GM12878 (cell line): ENCODE measurements around the gene PLET1. TPM values are rescaled to one million over a fixed set of nuclear protein-coding genes. Genes with fewer than 3 reads are reported as not detected.

Experiments
- ATAC-seq: fragments of 200-7000 bp; cut with Tn5 transposase; 3 replicates; pipeline ENCODE4 v1.9.1; 2020; ENCODE audit warnings: mild to moderate bottlenecking, moderate library complexity
- BruUV-seq: library from RNA; stranded (reverse); fragments of 400-500 nt; replicated peaks from 2 replicates; lab custom pipeline; 2021; lab: Mats Ljungman, UMichigan
- CTCF ChIA-PET: fragments of 300-600 bp; sonication (Branson Sonifier 250); formaldehyde crosslinking; extraction: SDS; loops from one replicate; lab custom pipeline; 2021; ENCODE audit warnings: inconsistent platforms; lab: Yijun Ruan, JAX
- POLR2A ChIA-PET: fragments of 350-600 bp; formaldehyde crosslinking; extraction: SDS; loops from one replicate; lab custom pipeline; 2021; ENCODE audit warnings: inconsistent platforms; lab: Charles Lee
- RAD21 ChIA-PET: fragments of 300-600 bp; sonication (Branson Sonifier 250); formaldehyde crosslinking; loops from one replicate; lab custom pipeline; 2023; ENCODE audit warnings: antibody characterized with exemption; ENCODE audit not compliant: unreplicated experiment; lab: Charles Lee
- SMC1A ChIA-PET: fragments of 300-600 bp; sonication (Branson Sonifier 250); formaldehyde crosslinking; loops from one replicate; lab custom pipeline; 2023; ENCODE audit not compliant: unreplicated experiment, uncharacterized antibody; lab: Charles Lee
- DNase-seq: peaks from one replicate; pipeline ENCODE4 v3.0.0-alpha.2; 2011; ENCODE audit warnings: low read depth, low spot score
- FAIRE-seq: peaks from 3 replicates; lab custom pipeline; 2011; peaks lifted over from hg19 to GRCh38; lab: Jason Lieb, UNC
- H2AFZ ChIP-seq: 2 replicates; pipeline ENCODE4 v1.6.0; 2011; ENCODE audit warnings: low read depth, low read length, control low read depth; ENCODE audit not compliant: control insufficient read depth
- H3K27ac ChIP-seq: 2 replicates; pipeline ENCODE4 v1.5.1; 2011; ENCODE audit warnings: control low read depth; ENCODE audit not compliant: control insufficient read depth, insufficient read depth
- H3K27me3 ChIP-seq, 2 experiments: replicated peaks in 1 of 2; 2 replicates each; pipeline versions ENCODE4 v1.6.0 to v1.6.1; 2011; ENCODE audit warnings: low read length in 1 of 2; ENCODE audit not compliant: control insufficient read depth in 2 of 2, insufficient read depth in 2 of 2
- H3K36me3 ChIP-seq, 2 experiments: 2 replicates each; pipeline ENCODE4 v1.5.1; 2011; ENCODE audit warnings: low read length in 1 of 2; ENCODE audit not compliant: control insufficient read depth in 2 of 2, insufficient read depth in 2 of 2
- H3K4me1 ChIP-seq: 2 replicates; pipeline ENCODE4 v1.6.1; 2011; ENCODE audit warnings: mild to moderate bottlenecking, low read length, moderate library complexity, mixed read lengths; ENCODE audit not compliant: control insufficient read depth, insufficient read depth
- H3K4me2 ChIP-seq: 2 replicates; pipeline ENCODE4 v1.6.0; 2011; ENCODE audit warnings: control low read depth; ENCODE audit not compliant: control insufficient read depth, insufficient read depth
- H3K4me3 ChIP-seq: fragments of 200-600 bp; sonication (generic); 2 replicates; pipeline ENCODE4 v1.5.1; 2016
- H3K79me2 ChIP-seq: 2 replicates; pipeline ENCODE4 v1.6.0; 2011; ENCODE audit warnings: low read length; ENCODE audit not compliant: control insufficient read depth, insufficient read depth
- H3K9ac ChIP-seq: 2 replicates; pipeline ENCODE4 v1.8.0; 2011; ENCODE audit warnings: low read length, control low read depth, mixed read lengths; ENCODE audit not compliant: control insufficient read depth, insufficient read depth
- H3K9me3 ChIP-seq: replicated peaks from 3 replicates; pipeline ENCODE4 v1.5.1; 2011; ENCODE audit warnings: mild to moderate bottlenecking, low read length; ENCODE audit not compliant: control insufficient read depth, insufficient read depth
- H4K20me1 ChIP-seq: 2 replicates; pipeline ENCODE4 v1.6.0; 2011; ENCODE audit not compliant: control insufficient read depth, insufficient read depth
- BCLAF1 ChIP-seq: fragments of 450-650 bp; IDR thresholded peaks from 2 replicates; pipeline ENCODE4 v1.6.1; 2017; ENCODE audit warnings: antibody characterized with exemption, mild to moderate bottlenecking, moderate library complexity
- RELA ChIP-seq: fragments of 450-650 bp; IDR thresholded peaks from 2 replicates; pipeline ENCODE4 v1.8.0; 2014; ENCODE audit warnings: borderline replicate concordance; ENCODE audit not compliant: partially characterized antibody
- SMC3 ChIP-seq: IDR thresholded peaks from 2 replicates; pipeline ENCODE4 v1.6.1; 2011; ENCODE audit warnings: low read length, improper control_type of control experiment, borderline replicate concordance
- STAT1 ChIP-seq: fragments of 450-650 bp; conservative IDR thresholded peaks from 2 replicates; pipeline ENCODE4 v1.6.1; 2014; ENCODE audit warnings: antibody characterized with exemption, mild to moderate bottlenecking
- USF1 ChIP-seq: IDR thresholded peaks from 2 replicates; pipeline ENCODE4 v1.6.1; 2011; ENCODE audit warnings: borderline replicate concordance, low read depth, mild to moderate bottlenecking, moderate library complexity, mixed read lengths, low read length; ENCODE audit not compliant: insufficient read depth; ENCODE audit errors: extremely low read length
- ZBTB33 ChIP-seq: fragments of 450-650 bp; IDR thresholded peaks from 2 replicates; pipeline ENCODE4 v1.6.1; 2017; ENCODE audit warnings: mild to moderate bottlenecking
- WGBS: methylation state at CpG from one replicate; pipeline ENCODE4 v1.1.6; 2016; ENCODE audit warnings: low lambda C conversion rate; ENCODE audit not compliant: insufficient replicate concordance, insufficient coverage; ENCODE audit errors: missing lambda C conversion rate; 5-methylcytosine and 5-hydroxymethylcytosine counted together
- in situ Hi-C: fragments of 300-500 bp; cut with MboI; formaldehyde crosslinking; loops from 9 replicates; pipeline ENCODE4 v1.14.3; 2018; ENCODE audit warnings: mixed read lengths
- intact Hi-C: fragments of 100-400 bp; cut with micrococcal nuclease; formaldehyde crosslinking; loops from one replicate; pipeline ENCODE4 v1.14.2; 2022; ENCODE audit not compliant: unreplicated experiment
- polyA plus RNA-seq, 11 experiments: library from polyadenylated mRNA; depleted of rRNA in 4 of 11; unstranded in 6 of 11; stranded (reverse) in 5 of 11; fragments of >200 nt; fragmentation: Nextera tagmentation in 4 of 11; fragmentation: Illumina TruSeq in 1 of 11; extraction: Ambion mirVana in 4 of 11; extraction: Trizol in 1 of 11; gene quantifications; 1 replicate in 1 of 11; 2 replicates in 10 of 11; pipeline versions ENCODE4 v1.2.1 to v1.2.3, GENCODE V29; 2011 to 2016; ENCODE audit warnings: inconsistent platforms in 2 of 11, missing spikeins in 2 of 11, low read depth in 1 of 11
- total RNA-seq, 4 experiments: library from RNA; depleted of rRNA in 3 of 4; stranded (reverse); fragments of >200 nt in 3 of 4; fragmentation: Illumina TruSeq in 1 of 4; extraction: Trizol in 1 of 4; gene quantifications; 2 replicates each; pipeline versions ENCODE4 v1.2.1 to v1.2.3, GENCODE V29; 2013 to 2021

The PLET1 gene
- total and polyA plus RNA-seq, 10 of the 15 experiments (the other 5 are each of a cell fraction or from before 2014, with no cell fraction given) = not detected

- intact Hi-C loops = no loop called here
- ChIA-PET CTCF (no interaction called here), SMC1A (no interaction called here), RAD21 (no interaction called here), POLR2A (no interaction called here)
- H3K4me3 ChIP-seq = no peak overlapping the region
- DNase-seq = no peak
- no peak overlapping the region for H2AFZ ChIP-seq
- peaks cover 4 to 10% of the 10 kb centered on the region in 2 experiments; a peak in 3 of 4 replicates for H3K36me3 ChIP-seq
- H3K79me2 ChIP-seq = no peaks in the 10 kb centered on the region
- H3K4me1 ChIP-seq = peaks cover 6% of the 10 kb centered on the region
- no peak for ATAC-seq
- BruUV-seq = no TSS peak
- in situ Hi-C loops = no loop called here
- no peaks in the 10 kb centered on the region for H3K27me3 ChIP-seq
- no peaks in the 10 kb centered on the region for H4K20me1 ChIP-seq
- no peak overlapping the region for H3K9ac ChIP-seq
- 99% methylated on average over 3 of the region's 3 CpGs for WGBS
- H3K27ac ChIP-seq = no peak overlapping the region
- no peak for FAIRE-seq
- no peaks in the 10 kb centered on the region for H3K9me3 ChIP-seq
- no peak for TF ChIP-seq STAT1
- no peak overlapping the region for H3K4me2 ChIP-seq
Observed at GRCh38 chr11:112238041-112238440, 22.6 kb downstream of the PLET1 start.

- FAIRE-seq (no peak), ATAC-seq (no peak), DNase-seq (no peak)
- Histone ChIP-seq H2AFZ (no peak overlapping the region), H3K79me2 (no peaks in the 10 kb centered on the region), H4K20me1 (no peaks in the 10 kb centered on the region), H3K27ac (no peak overlapping the region), H3K4me1 (peaks cover 6% of the 10 kb centered on the region), H3K4me3 (no peak overlapping the region), H3K36me3 (peaks cover 4 to 10% of the 10 kb centered on the region in 2 experiments; a peak in 3 of 4 replicates), H3K27me3 (no peaks in the 10 kb centered on the region), H3K9me3 (no peaks in the 10 kb centered on the region), H3K9ac (no peak overlapping the region), H3K4me2 (no peak overlapping the region)
- POLR2A ChIA-PET = no interaction called here
- RAD21 ChIA-PET = no interaction called here
- BruUV-seq = no TSS peak
- SMC1A ChIA-PET = interaction anchor here (1.2 to 1.3 kb wide), 2 partner anchors 10 to 42 kb away, joined by 6 to 8 read pairs; no protein-coding TSS in a partner anchor
- CTCF ChIA-PET = interaction anchor here (1.4 kb wide), 1 partner anchor 43 kb away, joined by 4 read pairs; no protein-coding TSS in a partner anchor
- WGBS = 94% methylated on average over 4 of the region's 4 CpGs
- in situ Hi-C loops = no loop called here
- intact Hi-C loops = no loop called here
- no peak for TF ChIP-seq USF1
- no peak for TF ChIP-seq SMC3
- TF ChIP-seq ZBTB33 = no peak
- no peak for TF ChIP-seq BCLAF1
- no peak for TF ChIP-seq RELA
Observed at GRCh38 chr11:112237451-112237850, 23.2 kb downstream of the PLET1 start.
